HG02642 (cell line): ENCODE data around the gene MSI2.

Experiments used
- ATAC-seq: cut with Tn5 transposase; IDR thresholded peaks from one replicate; pipeline ENCODE4 v1.9.1; 2021; ENCODE audit warnings: mild to moderate bottlenecking; ENCODE audit not compliant: unreplicated experiment, poor library complexity

MSI2 gene

DNA sequence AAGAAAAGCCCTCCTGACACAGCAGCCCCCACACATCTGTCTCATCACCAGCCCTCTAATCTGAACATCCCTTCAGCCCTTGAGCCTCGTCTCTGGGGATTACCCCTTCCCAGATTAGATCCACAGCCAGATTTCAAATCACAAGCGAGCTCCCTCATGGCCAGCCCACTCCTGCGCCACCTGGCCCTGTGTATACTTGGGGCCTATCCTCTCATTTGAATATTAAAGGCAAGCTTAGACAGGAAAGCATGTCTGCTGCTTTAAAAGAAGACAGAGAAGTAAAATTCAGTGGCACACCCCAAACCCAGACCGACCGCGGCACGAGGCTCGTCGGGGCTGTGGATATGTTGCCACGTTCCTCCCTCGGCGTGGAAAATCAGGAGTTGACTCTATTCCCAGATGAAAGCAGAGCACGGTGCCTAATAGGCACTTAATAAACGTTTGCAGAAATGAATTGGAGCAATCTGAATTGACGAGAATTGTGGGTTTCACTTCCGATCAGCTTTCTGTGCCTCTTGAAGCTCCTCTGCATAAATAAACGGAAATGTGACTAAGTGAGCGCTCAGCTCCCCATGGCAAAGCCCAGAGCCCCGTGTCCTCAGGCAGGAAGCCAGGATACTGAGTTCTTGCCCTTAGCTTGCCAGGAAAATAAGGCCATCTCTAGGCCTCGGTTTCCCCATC lies 380.8 kb downstream of the MSI2 start:
- no peak for ATAC-seq

DNA sequence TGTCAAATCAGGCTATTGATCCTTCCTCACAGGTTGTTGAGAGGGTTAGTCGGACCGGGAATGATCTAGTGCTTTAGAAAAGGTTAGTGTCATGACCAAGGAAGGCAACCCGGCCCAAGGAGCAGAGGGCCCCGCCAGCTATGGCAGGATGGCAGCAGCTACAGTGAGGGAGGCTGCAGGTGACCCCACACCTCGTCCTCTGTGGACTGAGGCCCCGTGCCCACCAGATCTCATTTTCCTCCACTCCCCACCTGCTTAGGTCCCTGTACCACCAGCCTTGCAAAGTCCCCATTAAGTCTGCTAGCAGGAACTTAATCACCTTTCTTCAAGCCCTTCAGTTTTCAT lies 381.3 kb downstream of the MSI2 start:
- no peak for ATAC-seq

DNA sequence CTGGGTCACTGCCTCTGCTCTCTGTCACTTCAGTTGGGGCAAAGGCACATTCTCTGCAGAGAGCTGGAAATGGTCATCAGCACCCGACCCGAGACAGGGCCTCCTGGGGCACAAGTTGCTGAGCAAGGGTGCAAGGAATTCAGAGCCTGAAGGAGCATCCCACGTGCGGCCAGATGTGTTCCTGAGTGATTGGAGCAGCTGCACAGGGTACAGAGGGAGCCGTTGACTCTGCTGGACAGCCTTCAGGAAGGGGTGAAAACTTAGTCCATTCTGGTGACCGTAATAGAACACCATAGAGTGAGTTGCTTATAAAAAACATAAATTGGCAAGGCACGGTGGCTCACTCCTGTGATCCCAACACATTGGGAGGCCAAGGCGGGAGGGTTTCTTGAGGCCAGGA lies 382.0 kb downstream of the MSI2 start:
- ATAC-seq, result no peak

DNA sequence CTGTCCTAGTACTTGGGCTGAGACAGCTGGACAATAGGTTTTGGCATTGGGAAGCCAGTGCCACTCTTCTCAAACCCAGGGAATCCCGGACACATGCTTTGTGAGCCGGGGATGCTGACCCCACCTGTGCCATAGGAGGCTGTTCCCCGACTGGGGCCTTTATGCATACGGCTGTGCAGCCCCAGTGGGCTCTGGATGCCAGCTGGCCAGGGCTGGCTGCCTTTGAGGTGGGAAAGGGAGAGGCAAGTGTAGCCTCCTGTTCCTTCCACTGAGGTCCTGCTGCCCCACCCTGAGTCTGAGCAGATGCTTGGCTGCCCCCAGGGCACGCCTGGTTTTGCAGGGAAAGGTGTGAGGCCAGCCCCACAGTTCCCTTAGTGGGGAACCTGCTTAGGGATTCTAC lies 383.1 kb downstream of the MSI2 start:
- ATAC-seq, result no peak

DNA sequence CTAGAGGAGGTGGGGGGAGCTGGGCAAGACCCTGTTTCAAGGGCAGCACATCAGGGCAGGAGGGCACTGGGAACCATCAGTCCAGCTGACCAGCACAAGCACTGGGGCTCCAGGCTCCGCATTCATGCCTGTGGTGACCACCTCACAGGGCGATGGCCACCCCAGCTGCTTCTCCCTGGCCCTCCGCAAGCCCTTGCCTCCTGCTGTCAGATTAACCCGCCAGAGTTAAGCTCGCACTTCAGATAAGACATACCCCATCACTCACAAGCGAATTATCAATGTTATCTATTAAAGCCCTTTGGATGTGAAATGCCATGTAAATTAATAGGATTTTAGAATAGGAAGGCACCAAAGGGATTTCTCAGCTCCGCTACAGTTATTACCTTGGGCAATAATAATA lies 383.8 kb downstream of the MSI2 start:
- no peak for ATAC-seq

DNA sequence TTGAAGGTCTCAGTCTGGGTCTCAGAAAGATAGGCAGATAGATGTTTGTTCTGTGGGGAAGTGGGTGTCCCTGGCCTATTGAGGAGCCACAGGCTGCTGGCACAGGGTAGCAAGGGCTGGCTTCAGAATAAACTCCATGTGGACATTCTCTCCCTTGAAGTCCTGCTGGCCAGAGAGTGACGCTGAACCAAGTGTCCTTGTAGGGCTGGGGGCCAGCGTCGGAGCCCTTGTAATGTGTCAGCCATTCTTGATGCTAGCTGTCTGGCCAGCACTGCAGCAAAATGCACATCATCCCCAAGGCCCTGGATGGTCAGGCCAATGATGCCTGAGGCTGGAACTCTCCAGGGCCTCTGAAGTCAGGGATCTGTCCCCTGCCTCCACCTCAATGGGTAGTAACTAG lies 385.4 kb downstream of the MSI2 start:
- ATAC-seq, result no peak

DNA sequence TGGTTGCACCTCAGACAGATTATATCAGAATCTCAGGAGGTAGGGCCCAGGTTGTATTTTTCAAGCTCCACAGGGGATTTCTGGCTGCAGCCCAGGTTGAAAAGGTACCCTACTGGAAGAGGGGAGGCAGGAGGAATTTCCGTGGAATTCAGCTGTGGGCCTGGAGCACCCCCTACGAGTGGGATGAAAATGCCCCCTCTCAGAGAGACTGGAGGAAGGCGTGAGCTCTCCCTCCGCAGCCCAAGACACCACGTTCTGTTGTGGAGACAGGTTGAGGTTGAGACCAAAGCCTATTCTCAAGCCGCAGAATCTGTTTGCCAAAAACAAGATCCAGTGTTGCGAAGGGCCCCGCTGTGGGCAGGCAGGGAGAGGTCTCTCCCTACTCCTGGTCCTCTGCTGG lies 386.7 kb downstream of the MSI2 start:
- ATAC-seq, result no peak

DNA sequence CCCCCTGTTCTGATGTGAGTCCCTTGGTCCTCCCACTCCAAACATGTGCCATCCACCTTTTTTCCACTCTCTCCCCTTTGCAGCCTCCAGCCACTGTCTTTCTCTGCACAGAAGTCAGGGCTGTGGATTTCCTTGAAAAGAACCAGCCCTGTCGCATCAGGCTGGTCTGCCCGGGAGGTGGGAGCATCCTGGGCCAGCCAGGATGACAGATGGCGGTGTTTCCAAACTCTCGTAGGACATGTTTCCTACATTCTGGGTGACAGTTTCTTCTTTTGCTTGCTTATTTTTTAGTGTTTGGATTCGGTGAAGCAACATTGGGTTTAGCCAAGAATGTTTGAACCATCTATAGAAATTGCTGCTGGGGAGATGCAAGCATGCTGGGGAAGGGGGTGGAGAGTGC lies 388.0 kb downstream of the MSI2 start:
- no peak for ATAC-seq

DNA sequence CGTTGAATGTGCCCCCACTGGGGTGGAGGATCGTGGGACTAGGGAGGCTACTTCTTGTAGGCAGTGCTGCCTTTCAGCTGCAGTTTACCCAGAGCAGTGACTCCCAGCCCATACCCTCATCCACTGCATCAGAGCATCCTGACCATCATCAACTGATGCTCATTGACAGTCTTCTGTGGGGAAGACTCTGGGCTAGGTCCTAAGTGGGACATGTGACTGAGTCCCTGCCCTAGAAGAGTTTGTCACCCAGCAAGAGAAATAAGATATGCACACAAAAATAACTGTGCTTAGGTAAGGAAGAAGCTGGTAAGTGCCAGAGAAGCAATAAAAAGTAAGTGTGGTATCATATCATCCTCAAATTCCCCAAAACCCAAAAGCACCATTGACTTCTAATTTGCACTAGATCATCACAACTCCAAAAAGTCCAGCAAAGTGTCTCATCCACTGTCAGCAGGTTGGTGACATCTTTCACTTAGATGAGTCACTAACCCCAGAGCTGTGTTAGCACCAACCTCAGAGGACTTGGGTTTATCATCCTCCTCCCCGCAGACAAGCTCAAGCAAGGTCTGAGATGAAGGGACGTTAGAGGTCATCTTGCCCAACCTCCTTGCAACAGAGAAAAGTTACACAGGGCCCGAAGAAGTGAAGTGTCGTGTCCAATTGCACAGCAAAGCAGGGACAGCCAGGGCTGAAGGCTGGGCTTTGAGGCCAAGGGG lies 389.8 kb downstream of the MSI2 start:
- ATAC-seq, result no peak

DNA sequence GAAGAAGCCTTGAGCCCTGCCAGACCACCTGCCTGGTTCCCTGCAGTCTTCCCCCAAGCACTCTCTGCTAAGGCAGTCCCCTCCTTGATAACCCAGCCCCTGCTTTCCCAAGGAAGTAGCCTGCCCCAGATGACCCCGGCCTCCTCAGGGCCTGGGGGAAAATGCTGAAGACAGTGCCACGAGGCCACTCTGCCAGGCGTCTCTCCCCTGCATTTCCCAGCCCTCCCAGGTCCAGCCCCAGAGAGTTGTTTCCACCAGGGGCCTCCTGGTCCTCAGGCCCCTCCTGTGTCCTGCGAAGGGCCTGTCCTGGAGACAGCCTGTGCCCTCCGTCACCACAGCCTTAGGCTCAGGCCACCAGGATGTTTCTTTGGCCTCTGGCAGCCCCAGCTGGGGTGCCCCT lies 392.4 kb downstream of the MSI2 start:
- ATAC-seq, result no peak

DNA sequence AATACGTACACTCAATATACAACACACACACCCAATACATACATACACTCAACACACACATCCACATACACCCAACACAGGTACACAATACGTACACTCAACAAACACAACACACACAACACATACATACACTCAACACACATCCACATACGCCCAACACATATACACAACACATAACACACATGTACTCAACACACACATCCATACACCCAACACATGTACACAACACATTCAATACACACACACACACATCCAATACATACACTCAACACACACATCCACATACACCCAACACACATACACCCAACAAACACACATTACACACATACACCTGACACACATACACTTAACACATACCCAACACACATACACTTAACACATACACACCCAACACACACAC lies 392.9 kb downstream of the MSI2 start:
- no peak for ATAC-seq

DNA sequence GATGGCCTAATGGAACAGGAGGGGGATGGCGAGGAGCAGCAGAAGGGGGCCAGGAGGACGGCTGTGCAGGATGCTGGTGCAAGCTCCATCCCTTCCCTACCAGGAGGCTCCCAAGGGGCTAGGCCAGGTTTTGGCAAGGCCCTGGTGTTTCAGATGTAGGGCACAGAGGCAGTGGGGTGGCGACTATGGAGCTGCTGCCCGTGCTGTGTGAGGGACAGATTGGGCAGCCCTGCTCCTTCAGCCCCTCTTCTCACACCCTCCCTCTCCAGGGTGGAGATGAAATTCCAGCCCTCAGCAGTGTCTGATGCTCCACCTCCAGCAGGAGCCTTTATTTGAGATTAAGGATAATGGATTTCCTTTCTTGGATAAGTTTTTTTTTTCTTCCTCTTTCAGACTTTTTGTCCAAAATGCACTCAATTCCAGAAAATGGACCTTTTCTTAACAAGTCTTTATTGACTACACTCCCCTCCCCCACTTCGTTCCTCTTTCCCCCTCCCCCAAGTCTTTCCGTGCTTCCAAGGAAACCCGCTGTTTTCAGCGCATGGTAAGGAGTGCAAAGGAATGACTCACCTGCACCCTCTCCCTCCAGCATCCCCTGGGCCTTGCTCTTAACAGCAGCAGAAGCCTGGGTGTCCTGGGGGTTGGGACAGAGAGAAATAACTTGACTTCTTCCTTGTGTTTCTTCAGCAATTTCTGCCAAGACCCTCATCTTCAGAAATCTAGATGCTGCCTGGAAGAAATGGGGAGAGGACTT lies 393.6 kb downstream of the MSI2 start:
- ATAC-seq, result no peak

DNA sequence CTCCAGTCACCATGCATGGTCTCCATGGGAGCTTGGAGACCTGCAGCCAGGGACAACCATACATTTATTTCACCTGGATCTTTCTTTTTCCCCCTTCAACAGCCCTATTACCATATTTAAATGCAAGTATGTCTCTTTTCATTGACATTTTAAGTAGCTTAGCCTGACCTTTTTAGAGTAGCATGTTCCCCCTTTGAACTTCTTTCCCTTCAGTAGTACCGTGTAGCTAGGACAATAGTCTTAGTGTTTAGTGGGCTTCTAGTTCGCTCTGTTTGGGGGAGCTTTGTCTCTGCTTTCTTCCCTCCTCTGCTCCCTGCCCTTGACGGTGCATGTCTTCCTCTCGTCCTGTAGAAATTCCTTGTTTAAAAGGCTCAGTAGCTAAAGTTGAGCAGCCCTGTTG lies 394.2 kb downstream of the MSI2 start:
- ATAC-seq, result no peak

DNA sequence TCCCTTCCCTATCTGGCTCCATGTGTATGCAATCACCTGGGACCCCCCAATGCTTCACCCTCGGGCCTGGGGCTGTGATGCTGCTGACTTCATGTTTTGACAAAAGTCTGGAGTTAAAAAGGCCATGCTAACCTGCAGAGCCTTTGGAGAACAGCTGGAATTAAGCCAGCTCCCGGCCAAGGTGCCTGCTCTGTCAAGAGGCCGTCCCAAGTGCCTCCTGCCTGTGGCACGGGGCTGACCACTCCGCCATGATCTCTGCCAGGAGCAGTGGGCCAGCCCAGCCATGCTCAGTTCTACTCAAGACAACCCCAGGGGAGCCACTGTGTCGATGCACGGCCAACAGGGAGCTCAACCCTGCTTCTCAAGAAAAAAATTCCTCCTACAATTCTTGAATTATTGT lies 395.1 kb downstream of the MSI2 start:
- no peak for ATAC-seq

DNA sequence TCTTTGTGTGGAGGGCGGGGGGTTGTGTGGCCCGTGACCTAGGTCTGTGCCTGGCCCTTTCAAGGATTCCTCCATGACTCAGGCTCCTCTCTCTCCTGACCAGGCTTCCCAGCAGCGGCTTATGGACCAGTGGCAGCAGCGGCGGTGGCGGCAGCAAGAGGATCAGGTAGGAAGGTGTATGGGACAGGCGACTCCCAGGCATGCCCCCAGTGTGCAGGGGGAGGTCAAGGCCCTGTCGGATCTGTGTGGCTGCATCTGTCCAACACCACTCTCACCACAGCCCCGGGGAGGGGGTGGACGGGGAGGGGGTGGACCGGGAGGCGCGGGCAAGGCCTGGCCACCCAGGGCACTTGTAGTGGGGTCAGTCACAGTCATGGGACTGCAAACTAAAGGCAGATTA lies 395.7 kb downstream of the MSI2 start:
- ATAC-seq, result no peak

DNA sequence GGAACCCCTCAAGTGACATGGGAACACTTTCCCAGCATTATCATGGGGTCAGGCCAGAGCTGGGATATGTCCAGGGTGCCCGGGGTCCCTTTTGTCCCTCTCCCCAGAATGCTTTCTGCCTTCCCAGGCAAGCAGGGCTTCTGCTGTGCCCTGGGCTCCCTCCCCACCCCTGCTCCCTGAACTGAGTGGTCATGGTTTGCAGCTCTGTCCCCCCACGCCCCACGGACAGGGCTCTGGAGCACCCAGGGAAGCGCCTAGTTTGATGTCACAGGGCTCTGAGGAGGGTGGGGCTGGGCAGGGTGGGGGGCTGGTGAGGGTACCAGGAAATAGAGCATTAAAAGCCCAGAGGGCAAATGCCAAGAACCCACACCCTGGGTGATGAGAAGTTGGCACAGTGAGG lies 396.5 kb downstream of the MSI2 start:
- ATAC-seq, result no peak

DNA sequence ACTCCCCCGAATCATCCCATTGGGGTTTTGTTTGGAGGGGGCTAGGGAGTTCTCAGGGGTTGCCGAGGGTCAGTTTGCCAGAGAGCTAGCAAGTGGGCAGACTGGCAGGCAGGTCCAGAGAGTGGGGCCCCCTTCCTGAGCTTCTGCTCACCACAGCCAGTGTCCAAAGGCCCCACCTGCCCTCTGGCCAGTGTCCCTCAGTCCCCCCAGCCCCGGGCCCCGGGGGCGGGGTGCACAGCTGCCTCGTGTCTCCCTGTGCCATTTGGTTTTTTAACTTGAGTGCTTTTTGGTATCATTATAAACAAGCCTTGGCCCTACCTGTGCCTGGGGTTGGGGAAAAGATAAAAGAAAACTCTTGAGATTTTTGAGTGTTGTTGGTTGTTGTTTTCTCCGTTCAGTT lies 397.0 kb downstream of the MSI2 start:
- no peak for ATAC-seq

DNA sequence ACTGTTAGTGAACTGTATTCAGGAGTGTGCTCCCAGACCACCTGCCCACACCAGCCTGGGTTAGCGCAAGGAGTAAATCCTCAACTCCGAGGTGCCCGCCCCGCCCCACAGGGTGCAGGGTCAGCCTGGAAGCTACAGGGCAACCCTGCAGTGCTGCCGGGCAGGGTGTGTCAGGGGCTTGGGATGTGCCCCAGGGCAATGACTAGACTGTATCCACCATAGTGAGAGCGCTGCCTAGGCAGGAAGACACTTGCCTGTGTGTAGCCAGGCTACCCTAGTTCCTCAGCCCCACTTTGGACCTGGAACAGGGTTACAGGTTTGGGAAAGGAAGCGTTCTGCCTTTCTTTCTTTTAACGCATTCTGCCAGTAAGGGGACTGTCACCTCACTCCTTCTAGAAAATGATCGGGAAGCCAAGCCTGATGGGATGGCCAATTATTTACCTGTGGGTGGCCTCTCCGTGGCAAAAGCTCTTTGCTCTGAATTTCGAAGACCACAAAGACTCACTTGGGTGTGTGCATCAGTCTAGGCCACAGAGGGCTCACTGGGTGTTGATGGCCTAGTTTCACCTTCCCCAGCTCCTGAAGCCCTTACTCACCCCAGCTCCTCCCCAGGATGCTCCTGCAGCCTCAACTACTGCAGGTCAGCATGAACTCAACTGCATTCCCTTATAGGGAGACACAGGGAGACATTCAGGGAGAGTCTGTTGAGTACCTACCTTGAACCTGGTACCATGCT lies 397.9 kb downstream of the MSI2 start:
- ATAC-seq, result no peak

DNA sequence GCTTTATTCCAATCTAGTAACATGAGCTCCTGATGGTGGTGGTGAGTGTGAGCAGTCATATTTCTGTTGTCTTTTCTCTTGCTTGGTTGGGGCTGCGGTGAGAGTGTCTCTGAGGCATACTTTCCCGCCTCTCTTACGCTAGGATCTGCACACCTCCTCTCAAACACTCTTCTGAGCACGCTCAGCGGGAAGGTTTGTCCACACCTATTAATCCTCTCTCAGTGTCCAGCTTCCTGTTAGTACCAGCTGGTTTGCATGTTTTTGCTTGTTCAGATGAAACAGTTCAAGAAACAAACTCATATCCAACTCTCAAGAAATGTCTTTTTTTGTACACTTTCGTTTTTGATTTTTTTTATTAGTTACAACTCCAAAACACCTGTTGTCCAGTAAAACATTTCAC lies 399.2 kb downstream of the MSI2 start:
- no peak for ATAC-seq

DNA sequence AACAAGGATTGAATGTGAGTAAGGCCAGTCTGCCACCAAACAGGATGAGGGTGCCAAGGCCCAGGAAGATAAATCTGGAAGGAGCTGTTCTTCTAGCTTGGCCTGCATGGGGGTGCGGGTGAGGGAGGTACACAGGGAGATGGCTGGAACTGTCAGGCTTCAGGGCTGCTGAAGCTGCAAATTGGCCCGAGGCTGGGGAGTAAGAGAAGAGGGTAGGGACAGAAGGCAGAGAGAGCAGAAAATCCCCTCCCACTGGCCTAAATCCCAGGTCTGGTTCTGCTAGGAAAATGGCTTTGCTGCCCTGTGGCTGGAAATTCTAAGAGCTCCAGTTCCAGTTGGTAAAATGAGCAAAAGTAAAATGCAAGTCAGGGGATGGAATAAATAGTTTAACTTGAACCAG lies 400.9 kb downstream of the MSI2 start:
- no peak for ATAC-seq

DNA sequence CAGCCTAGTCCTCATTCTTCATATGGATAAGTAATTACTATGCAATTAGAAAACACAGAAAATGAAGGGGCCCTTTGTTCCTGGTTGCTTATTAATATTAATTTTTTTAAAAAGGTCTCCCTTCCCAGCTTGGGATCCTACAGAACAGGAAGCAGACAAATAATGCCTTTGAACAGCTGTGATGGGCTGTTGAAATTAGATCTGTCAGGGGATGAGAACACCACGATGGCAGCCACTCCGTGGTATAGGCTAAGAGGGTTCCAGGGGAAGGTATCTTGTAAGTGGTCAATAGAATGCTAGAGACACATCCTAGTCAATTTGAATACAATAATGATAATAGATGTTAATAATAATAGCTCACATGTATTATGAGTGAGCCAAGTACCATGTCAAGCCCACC lies 405.7 kb downstream of the MSI2 start:
- ATAC-seq, result no peak
